B cell (primary cell): ENCODE measurements around the gene RANBP10. TPM values are rescaled to one million over a fixed set of nuclear protein-coding genes. Genes with fewer than 3 reads are reported as not detected.

Experiments used
- ATAC-seq: fragments of 200-7000 bp; cut with Tn5 transposase; one replicate; pipeline ENCODE4 v1.10.0; 2021; ENCODE audit warnings: low read depth, mild to moderate bottlenecking, moderate number of reproducible peaks, moderate library complexity
- CTCF ChIA-PET: fragments of 350-600 bp; sonication (Branson Sonifier 250); formaldehyde crosslinking; loops from one replicate; lab custom pipeline; 2021; ENCODE audit warnings: antibody characterized with exemption, inconsistent platforms; lab: Charles Lee
- POLR2A ChIA-PET: fragments of 350-600 bp; sonication (Branson Sonifier 250); formaldehyde crosslinking; loops from one replicate; lab custom pipeline; 2021; ENCODE audit warnings: antibody characterized with exemption; lab: Charles Lee
- DNase-seq: peaks from one replicate; pipeline ENCODE4 v3.0.0; 2013
- H2AFZ ChIP-seq: 2 replicates; pipeline ENCODE4 v1.6.1; 2012; ENCODE audit warnings: mild to moderate bottlenecking, low read depth, low read length; ENCODE audit not compliant: insufficient read depth, poor library complexity, severe bottlenecking
- H3K27ac ChIP-seq, 2 donors: 1 replicate in 1 of 2; 2 replicates in 1 of 2; pipeline ENCODE4 v1.5.1; 2012 to 2013; ENCODE audit warnings: low read length in 2 of 2, mild to moderate bottlenecking in 2 of 2, moderate library complexity in 1 of 2
- H3K27me3 ChIP-seq, 4 experiments: fragments of 200-600 bp in 1 of 4; sonication (generic) in 1 of 4; replicated peaks in 1 of 4; 1 replicate in 2 of 4; 2 replicates in 2 of 4; pipeline versions ENCODE4 v1.6.1 to v1.7.0; 2013 to 2016; ENCODE audit warnings: low read length in 3 of 4, mild to moderate bottlenecking in 2 of 4, mixed read lengths in 1 of 4, moderate library complexity in 1 of 4; ENCODE audit not compliant: insufficient read depth in 4 of 4, control insufficient read depth in 3 of 4; ENCODE audit errors: control extremely low read depth in 1 of 4
- H3K36me3 ChIP-seq, 2 experiments: replicated peaks in 1 of 2; 1 replicate in 1 of 2; 2 replicates in 1 of 2; pipeline versions ENCODE4 v1.6.1 to v1.7.1; 2013; ENCODE audit warnings: low read length in 1 of 2; ENCODE audit not compliant: insufficient read depth in 2 of 2, control insufficient read depth in 1 of 2; ENCODE audit errors: control extremely low read depth in 1 of 2, extremely low read depth in 1 of 2
- H3K4me1 ChIP-seq, 2 donors: fragments of 200-600 bp in 1 of 2; sonication (generic) in 1 of 2; 1 replicate in 1 of 2; 2 replicates in 1 of 2; pipeline versions ENCODE4 v1.5.1 to v1.6.1; 2013 to 2017; ENCODE audit warnings: low read length in 2 of 2; ENCODE audit not compliant: control insufficient read depth in 2 of 2, insufficient read depth in 2 of 2
- H3K4me2 ChIP-seq: replicated peaks from 2 replicates; pipeline ENCODE3; 2012; ENCODE audit warnings: mild to moderate bottlenecking, low read depth, low read length; ENCODE audit not compliant: poor library complexity, severe bottlenecking
- H3K4me3 ChIP-seq, 5 experiments: fragments of 200-600 bp in 1 of 5; sonication (generic) in 1 of 5; 1 replicate in 3 of 5; 2 replicates in 2 of 5; pipeline versions ENCODE4 v1.5.1 to v1.7.0; 2011 to 2016; ENCODE audit warnings: low read length in 4 of 5, mild to moderate bottlenecking in 4 of 5, low read depth in 2 of 5, control low read depth in 1 of 5, moderate library complexity in 1 of 5; ENCODE audit not compliant: insufficient read depth in 1 of 5; ENCODE audit errors: control extremely low read depth in 1 of 5, extremely low read depth in 1 of 5
- H3K79me2 ChIP-seq: fragments of 200-600 bp; sonication (generic); one replicate; pipeline ENCODE4 v1.6.0; 2016; ENCODE audit warnings: low read length; ENCODE audit not compliant: control insufficient read depth, insufficient read depth
- H3K9ac ChIP-seq: fragments of 200-600 bp; sonication (generic); 2 replicates; pipeline ENCODE4 v1.6.1; 2017; ENCODE audit warnings: mild to moderate bottlenecking, low read length, moderate library complexity
- H3K9me3 ChIP-seq, 3 donors: one replicate each; pipeline versions ENCODE4 v1.6.1 to v1.7.1; 2013; ENCODE audit warnings: low read length in 2 of 3; ENCODE audit not compliant: control insufficient read depth in 2 of 3, insufficient read depth in 1 of 3; ENCODE audit errors: control extremely low read depth in 1 of 3
- H4K20me1 ChIP-seq: 2 replicates; pipeline ENCODE4 v1.6.0; 2012; ENCODE audit warnings: mild to moderate bottlenecking, low read length; ENCODE audit not compliant: insufficient read depth, control insufficient read depth, poor library complexity, severe bottlenecking
- H3K27ac Mint-ChIP-seq: one replicate; pipeline ENCODE4 v1.8.0; 2021; ENCODE audit warnings: mixed read lengths
- H3K27me3 Mint-ChIP-seq: one replicate; pipeline ENCODE4 v1.8.0; 2021; ENCODE audit warnings: mixed read lengths
- H3K4me1 Mint-ChIP-seq: one replicate; pipeline ENCODE4 v1.8.0; 2021; ENCODE audit warnings: mixed read lengths
- H3K4me3 Mint-ChIP-seq: one replicate; pipeline ENCODE4 v1.8.0; 2021; ENCODE audit warnings: mixed read lengths
- H3K9me3 Mint-ChIP-seq: one replicate; pipeline ENCODE4 v1.8.0; 2022; ENCODE audit warnings: mixed read lengths; ENCODE audit not compliant: insufficient read depth
- CTCF ChIP-seq: fragments of 200-600 bp; IDR thresholded peaks from one replicate; pipeline ENCODE4 v1.8.0; 2022; ENCODE audit warnings: antibody characterized with exemption, mild to moderate bottlenecking
- EZH2 ChIP-seq: IDR thresholded peaks from 2 replicates; pipeline ENCODE4 v1.6.1; 2012; ENCODE audit warnings: borderline replicate concordance, low read depth, mild to moderate bottlenecking, moderate library complexity, low read length; ENCODE audit not compliant: insufficient read depth, poor library complexity, severe bottlenecking
- WGBS: methylation state at CpG from one replicate; pipeline ENCODE4 v1.1.5; 2013; ENCODE audit warnings: missing lambda C conversion rate; ENCODE audit not compliant: insufficient coverage; 5-methylcytosine and 5-hydroxymethylcytosine counted together
- intact Hi-C: fragments of 100-400 bp; cut with micrococcal nuclease; formaldehyde crosslinking; loops from one replicate; pipeline ENCODE4 v1.10.0; 2022
- polyA plus RNA-seq: library from polyadenylated mRNA; depleted of rRNA; stranded (reverse); fragments of >200 nt; gene quantifications from 2 replicates; pipeline ENCODE4 v1.2.3, GENCODE V29; 2012
- small RNA-seq: library from RNA; depleted of rRNA; stranded (forward); fragments of <200 nt; gene quantifications from one replicate; pipeline ENCODE3, GENCODE V24; 2012; ENCODE audit warnings: low replicate concordance, low read depth; ENCODE audit not compliant: insufficient read length
- total RNA-seq, 2 donors: library from RNA; stranded (reverse); fragments of 120-200 nt in 1 of 2; gene quantifications; 1 replicate in 1 of 2; 2 replicates in 1 of 2; pipeline versions ENCODE4 v1.2.3 to v1.2.4, GENCODE V29; 2013 to 2022

Gene RANBP10
- total and polyA plus RNA-seq, 2 donors (not counting 1 experiment from before 2014, with no cell fraction given), result 29.0 to 32.2 TPM

GRCh38 chr16:67673712-67674580 lies 132.4 kb downstream of the RANBP10 start:
- DNase-seq (peak; percentile 14), ATAC-seq (no peak)
- TF ChIP-seq EZH2, result no peak
- TF ChIP-seq CTCF, result no peak
- Mint-ChIP-seq H3K4me3 (no peak overlapping the region), H3K27me3 (no peaks in the 10 kb centered on the region), H3K4me1 (peaks cover 31% of the 10 kb centered on the region), H3K27ac (peak overlapping the region; percentile 53), H3K9me3 (no peaks in the 10 kb centered on the region)
- Histone ChIP-seq H2AFZ (no peak overlapping the region), H3K27ac (no peak overlapping the region), H3K4me2 (no peak overlapping the region), H3K9ac (no peak overlapping the region), H3K27me3 (no peaks in the 10 kb centered on the region), H3K36me3 (no peaks in the 10 kb centered on the region), H3K4me1 (peaks cover 14 to 28% of the 10 kb centered on the region in 2 donors), H4K20me1 (no peaks in the 10 kb centered on the region), H3K4me3 (no peak overlapping the region), H3K79me2 (no peaks in the 10 kb centered on the region), H3K9me3 (no peaks in the 10 kb centered on the region)
- POLR2A ChIA-PET, result interaction anchor here (0.5 to 2.0 kb wide), 2 partner anchors 46 to 694 kb away, joined by 3 to 4 read pairs; partner anchors contain the start of gene GFOD2
- CTCF ChIA-PET, result interaction anchor here (0.8 to 11.7 kb wide), 13 partner anchors 11 to 367 kb away, joined by 3 to 136 read pairs (median 9); partner anchors contain the start of genes GFOD2, NRN1L and NUTF2
- WGBS, result 42% methylated on average over 16 of the region's 21 CpGs
- intact Hi-C loops, result loop anchor here (2.0 kb wide), 1 partner anchor 45 kb away; the partner anchor contains the start of gene GFOD2

Small RNA genes within 50 kb of the gene (small RNA-seq; reads per million reads assigned to genes)
- not detected for gene AC040162.2

Other genes with a start within 250 kb of the RANBP10 start
- 78.4 and 80.6 TPM in 2 replicates for gene CTCF, start 244.0 kb downstream of the RANBP10 start, total RNA-seq
- gene CTCF, start 244.0 kb downstream of the RANBP10 start, polyA plus RNA-seq, result 42.7 and 55.2 TPM in 2 replicates
- gene CARMIL2, start 161.4 kb downstream of the RANBP10 start, total RNA-seq, result 167 and 170 TPM in 2 replicates
- gene CARMIL2, start 161.4 kb downstream of the RANBP10 start, polyA plus RNA-seq, result 169 and 235 TPM in 2 replicates
- gene ACD, start 146.3 kb downstream of the RANBP10 start, total RNA-seq, result 47.6 and 58.1 TPM in 2 replicates
- gene ACD, start 146.3 kb downstream of the RANBP10 start, polyA plus RNA-seq, result 60.2 and 71.4 TPM in 2 replicates
- 13.6 and 14.8 TPM in 2 replicates for gene PARD6A, start 145.6 kb downstream of the RANBP10 start, total RNA-seq
- gene PARD6A, start 145.6 kb downstream of the RANBP10 start, polyA plus RNA-seq, result 7.9 and 15.9 TPM in 2 replicates
- gene ENKD1, start 139.8 kb downstream of the RANBP10 start, total RNA-seq, result 12.8 and 14.3 TPM in 2 replicates
- gene ENKD1, start 139.8 kb downstream of the RANBP10 start, polyA plus RNA-seq, result 12.6 and 13.3 TPM in 2 replicates
- 8.7 and 9.9 TPM in 2 replicates for gene C16orf86, start 139.7 kb downstream of the RANBP10 start, total RNA-seq
- 13.3 and 18.0 TPM in 2 replicates for gene C16orf86, start 139.7 kb downstream of the RANBP10 start, polyA plus RNA-seq
- gene GFOD2, start 87.2 kb downstream of the RANBP10 start, total RNA-seq, result 18.1 and 18.2 TPM in 2 replicates
- 9.5 and 11.9 TPM in 2 replicates for gene GFOD2, start 87.2 kb downstream of the RANBP10 start, polyA plus RNA-seq
- gene TSNAXIP1, start 329 bp upstream of the RANBP10 start, total RNA-seq, result 1.1 and 1.2 TPM in 2 replicates
- gene TSNAXIP1, start 329 bp upstream of the RANBP10 start, polyA plus RNA-seq, result 0.97 and 1.2 TPM in 2 replicates
- gene THAP11, start 35.8 kb upstream of the RANBP10 start, total RNA-seq, result 42.7 and 44.0 TPM in 2 replicates
- gene THAP11, start 35.8 kb upstream of the RANBP10 start, polyA plus RNA-seq, result 12.0 and 24.4 TPM in 2 replicates
- gene NUTF2, start 40.4 kb upstream of the RANBP10 start, total RNA-seq, result 42.8 and 50.1 TPM in 2 replicates
- gene NUTF2, start 40.4 kb upstream of the RANBP10 start, polyA plus RNA-seq, result 39.6 and 87.3 TPM in 2 replicates
- 75.0 and 82.7 TPM in 2 replicates for gene CENPT, start 41.1 kb upstream of the RANBP10 start, total RNA-seq
- 165 and 169 TPM in 2 replicates for gene CENPT, start 41.1 kb upstream of the RANBP10 start, polyA plus RNA-seq
- 83.3 and 95.1 TPM in 2 replicates for gene EDC4, start 66.5 kb upstream of the RANBP10 start, total RNA-seq
- gene EDC4, start 66.5 kb upstream of the RANBP10 start, polyA plus RNA-seq, result 84.5 and 92.0 TPM in 2 replicates
- gene NRN1L, start 78.3 kb upstream of the RANBP10 start, total RNA-seq, result 2.1 and 2.8 TPM in 2 replicates
- 4.1 and 4.2 TPM in 2 replicates for gene NRN1L, start 78.3 kb upstream of the RANBP10 start, polyA plus RNA-seq
- gene PSKH1, start 86.7 kb upstream of the RANBP10 start, total RNA-seq, result 29.1 TPM in 2 replicates
- gene PSKH1, start 86.7 kb upstream of the RANBP10 start, polyA plus RNA-seq, result 13.0 and 20.1 TPM in 2 replicates
- 5.8 and 8.1 TPM in 2 replicates for gene CTRL, start 125.3 kb upstream of the RANBP10 start, total RNA-seq
- 17.8 and 19.0 TPM in 2 replicates for gene CTRL, start 125.3 kb upstream of the RANBP10 start, polyA plus RNA-seq
- gene PSMB10, start 130.3 kb upstream of the RANBP10 start, total RNA-seq, result 167 and 176 TPM in 2 replicates
- gene PSMB10, start 130.3 kb upstream of the RANBP10 start, polyA plus RNA-seq, result 127 and 176 TPM in 2 replicates
- 12.4 and 16.3 TPM in 2 replicates for gene LCAT, start 137.6 kb upstream of the RANBP10 start, total RNA-seq
- gene LCAT, start 137.6 kb upstream of the RANBP10 start, polyA plus RNA-seq, result 7.6 and 9.3 TPM in 2 replicates
- 42.2 and 43.8 TPM in 2 replicates for gene SLC12A4, start 162.1 kb upstream of the RANBP10 start, total RNA-seq
- 20.2 and 34.0 TPM in 2 replicates for gene SLC12A4, start 162.1 kb upstream of the RANBP10 start, polyA plus RNA-seq
- 2.0 and 2.6 TPM in 2 replicates for gene DPEP3, start 173.9 kb upstream of the RANBP10 start, total RNA-seq
- gene DPEP3, start 173.9 kb upstream of the RANBP10 start, polyA plus RNA-seq, result 1.9 and 3.1 TPM in 2 replicates
- gene DPEP2, start 192.9 kb upstream of the RANBP10 start, total RNA-seq, result 122 and 123 TPM in 2 replicates
- gene DPEP2, start 192.9 kb upstream of the RANBP10 start, polyA plus RNA-seq, result 150 and 169 TPM in 2 replicates
- not detected in 2 replicates for gene DPEP2NB, start 209.4 kb upstream of the RANBP10 start, total RNA-seq
- gene DPEP2NB, start 209.4 kb upstream of the RANBP10 start, polyA plus RNA-seq, result not detected in 2 replicates
- 19.2 and 20.2 TPM in 2 replicates for gene DDX28, start 216.7 kb upstream of the RANBP10 start, total RNA-seq
- 6.4 and 8.0 TPM in 2 replicates for gene DDX28, start 216.7 kb upstream of the RANBP10 start, polyA plus RNA-seq
- 61.1 and 69.1 TPM in 2 replicates for gene DUS2, start 216.7 kb upstream of the RANBP10 start, total RNA-seq
- gene DUS2, start 216.7 kb upstream of the RANBP10 start, polyA plus RNA-seq, result 93.0 and 98.9 TPM in 2 replicates